SK-N-SH (cell line): ENCODE results near the gene SCRN1. TPM values are rescaled to one million over a fixed set of nuclear protein-coding genes. Genes with fewer than 3 reads are reported as not detected.

Source experiments
- CTCF ChIA-PET: fragments of 300-600, 350-600 bp; formaldehyde crosslinking; extraction: SDS; loops from one replicate; lab custom pipeline; 2021; lab: Yijun Ruan, JAX
- POLR2A ChIA-PET: fragments of 350-600 bp; sonication (Branson Sonifier 250); formaldehyde crosslinking; extraction: SDS; loops from one replicate; lab custom pipeline; 2020; ENCODE audit warnings: antibody characterized with exemption, inconsistent platforms; lab: Yijun Ruan, JAX
- DNase-seq: peaks from one replicate; pipeline ENCODE4 v3.0.0; 2012
- H2AFZ ChIP-seq: fragments of 200-600 bp; sonication (generic); 2 replicates; pipeline ENCODE4 v1.8.1; 2016; ENCODE audit warnings: antibody characterized with exemption, mild to moderate bottlenecking, low read depth
- H3F3A ChIP-seq: fragments of 200-600 bp; sonication (generic); replicated peaks from 2 replicates; pipeline ENCODE3; 2016; ENCODE audit warnings: antibody characterized with exemption, mild to moderate bottlenecking; ENCODE audit not compliant: insufficient read depth
- H3K27ac ChIP-seq, 2 experiments: fragments of 200-500 bp in 1 of 2; fragments of 200-600 bp in 1 of 2; sonication (Bioruptor generic) in 1 of 2; sonication (generic), shearing (Covaris generic) in 1 of 2; 2 replicates each; pipeline versions ENCODE4 v1.5.1 to v1.6.1; 2014 to 2016; ENCODE audit warnings: low read depth in 2 of 2, inconsistent platforms in 1 of 2, low read length in 1 of 2, mild to moderate bottlenecking in 1 of 2, mixed read lengths in 1 of 2
- H3K27me3 ChIP-seq: fragments of 200-600 bp; sonication (generic), shearing (Covaris generic); 2 replicates; pipeline ENCODE4 v1.6.1; 2016; ENCODE audit warnings: mixed run types; ENCODE audit not compliant: insufficient read depth
- H3K36me3 ChIP-seq, 2 experiments: fragments of 200-500 bp in 1 of 2; fragments of 200-600 bp in 1 of 2; sonication (Bioruptor generic) in 1 of 2; sonication (generic) in 1 of 2; replicated peaks in 1 of 2; 2 replicates each; pipeline versions ENCODE3 to v1.5.1; 2014 to 2016; ENCODE audit warnings: low read length in 1 of 2, mild to moderate bottlenecking in 1 of 2; ENCODE audit not compliant: insufficient read depth in 2 of 2, control insufficient read depth in 1 of 2
- H3K4me1 ChIP-seq, 2 experiments: fragments of 200-500 bp in 1 of 2; fragments of 200-600 bp in 1 of 2; sonication (Bioruptor generic) in 1 of 2; sonication (generic), shearing (Covaris generic) in 1 of 2; 2 replicates each; pipeline versions ENCODE4 v1.5.1 to v1.6.1; 2014 to 2016; ENCODE audit warnings: low read depth in 1 of 2, low read length in 1 of 2, mixed run types in 1 of 2; ENCODE audit not compliant: insufficient read depth in 2 of 2, control insufficient read depth in 1 of 2
- H3K4me2 ChIP-seq: fragments of 200-600 bp; sonication (generic), shearing (Covaris generic); 2 replicates; pipeline ENCODE4 v1.6.1; 2017; ENCODE audit warnings: mixed run types
- H3K4me3 ChIP-seq, 2 experiments: fragments of 200-500 bp in 1 of 2; fragments of 200-600 bp in 1 of 2; sonication (Bioruptor generic) in 1 of 2; sonication (generic), shearing (Covaris generic) in 1 of 2; 2 replicates each; pipeline versions ENCODE4 v1.5.1 to v1.8.1; 2014 to 2016; ENCODE audit warnings: low read depth in 2 of 2, inconsistent platforms in 1 of 2, low read length in 1 of 2, mild to moderate bottlenecking in 1 of 2, mixed read lengths in 1 of 2, moderate library complexity in 1 of 2
- H3K79me2 ChIP-seq: fragments of 200-600 bp; sonication (generic); 2 replicates; pipeline ENCODE4 v1.8.1; 2017; ENCODE audit warnings: mild to moderate bottlenecking; ENCODE audit not compliant: insufficient read depth
- H3K9ac ChIP-seq: fragments of 200-600 bp; sonication (generic); 2 replicates; pipeline ENCODE4 v1.6.1; 2017; ENCODE audit warnings: mixed run types
- H3K9me2 ChIP-seq: fragments of 200-600 bp; sonication (generic); 2 replicates; pipeline ENCODE4 v1.6.1; 2017; ENCODE audit warnings: mixed run types
- H3K9me3 ChIP-seq: fragments of 200-600 bp; sonication (generic); 2 replicates; pipeline ENCODE4 v1.6.1; 2017; ENCODE audit warnings: mixed run types, mild to moderate bottlenecking, moderate library complexity
- H4K20me1 ChIP-seq: fragments of 200-600 bp; sonication (generic); 2 replicates; pipeline ENCODE4 v1.6.1; 2017; ENCODE audit warnings: mild to moderate bottlenecking, mixed run types; ENCODE audit not compliant: insufficient read depth
- EP300 ChIP-seq, 2 experiments: IDR thresholded peaks; 2 replicates each; pipeline versions ENCODE4 v1.4.0 to v1.6.1; 2012; ENCODE audit warnings: borderline replicate concordance in 1 of 2, low read depth in 1 of 2, low read length in 1 of 2
- EZH2phosphoT487 ChIP-seq: fragments of 200-600 bp; sonication (generic); IDR thresholded peaks from 2 replicates; pipeline ENCODE4 v1.6.1; 2017; ENCODE audit warnings: low read depth, mixed run types, mild to moderate bottlenecking, antibody characterized with exemption, moderate library complexity, borderline replicate concordance
- JUND ChIP-seq: IDR thresholded peaks from 2 replicates; pipeline ENCODE4 v1.4.0; 2012
- MEF2A ChIP-seq: IDR thresholded peaks from 2 replicates; pipeline ENCODE4 v1.4.0; 2012; ENCODE audit warnings: low read depth, borderline replicate concordance
- NFIC ChIP-seq: IDR thresholded peaks from 2 replicates; pipeline ENCODE4 v1.4.0; 2012; ENCODE audit warnings: borderline replicate concordance
- NRF1 ChIP-seq: IDR thresholded peaks from 2 replicates; pipeline ENCODE4 v1.6.1; 2012; ENCODE audit warnings: low read depth, mild to moderate bottlenecking, low read length
- POLR2AphosphoS5 ChIP-seq: IDR thresholded peaks from 2 replicates; pipeline ENCODE4 v1.6.1; 2012; ENCODE audit warnings: low read depth, low read length
- REST ChIP-seq: IDR thresholded peaks from 2 replicates; pipeline ENCODE4 v1.6.1; 2012; ENCODE audit warnings: mild to moderate bottlenecking, low read depth, low read length, moderate library complexity
- RXRA ChIP-seq: IDR thresholded peaks from 2 replicates; pipeline ENCODE4 v1.4.0; 2012; ENCODE audit warnings: low read depth, mild to moderate bottlenecking, borderline replicate concordance
- SMC3 ChIP-seq: IDR thresholded peaks from 2 replicates; pipeline ENCODE4 v1.6.1; 2012; ENCODE audit warnings: low read depth, low read length, improper control_type of control experiment
- TAF1 ChIP-seq: IDR thresholded peaks from 2 replicates; pipeline ENCODE4 v1.6.1; 2012; ENCODE audit warnings: low read depth, mild to moderate bottlenecking, low read length, moderate library complexity, borderline replicate concordance
- TEAD4 ChIP-seq: IDR thresholded peaks from 2 replicates; pipeline ENCODE4 v1.4.0; 2012; ENCODE audit warnings: mild to moderate bottlenecking, borderline replicate concordance; ENCODE audit not compliant: insufficient read depth
- YY1 ChIP-seq: IDR thresholded peaks from 2 replicates; pipeline ENCODE4 v1.4.0; 2012; ENCODE audit warnings: low read depth, mild to moderate bottlenecking
- WGBS: methylation state at CpG from one replicate; pipeline ENCODE4 v1.1.6; 2017; ENCODE audit warnings: low lambda C conversion rate; 5-methylcytosine and 5-hydroxymethylcytosine counted together
- polyA plus RNA-seq, 3 experiments: library from polyadenylated mRNA; depleted of rRNA; stranded (reverse); fragments of >200 nt; gene quantifications; 2 replicates each; pipeline ENCODE4 v1.2.3, GENCODE V29; 2012

The SCRN1 gene
- polyA plus RNA-seq, 1 of the 3 experiments (the other 2 are of a cell fraction): 64.3 TPM

GRCh38 chr7:29926216-29926615 is 63.4 kb downstream of the SCRN1 start:
- H3K9ac ChIP-seq: no peak overlapping the region
- peaks cover 19 to 83% of the 10 kb centered on the region in 2 experiments for H3K36me3 ChIP-seq
- H3K9me2 ChIP-seq: no peaks in the 10 kb centered on the region
- H2AFZ ChIP-seq: no peak overlapping the region
- no peaks in the 10 kb centered on the region for H3K79me2 ChIP-seq
- H3K27me3 ChIP-seq: no peaks in the 10 kb centered on the region
- no peak for DNase-seq
- H3K27ac ChIP-seq: no peak overlapping the region
- CTCF ChIA-PET: interaction anchor here (1.4 to 19.0 kb wide), 5 partner anchors 9 to 178 kb away, joined by 3 to 365 read pairs (median 14); no protein-coding TSS in a partner anchor
- H3K4me1 ChIP-seq: no peaks in the 10 kb centered on the region; a peak in 1 of 4 replicates
- 97% methylated on average over 15 of the region's 15 CpGs for WGBS
- peaks cover 7% of the 10 kb centered on the region for H3F3A ChIP-seq
- H3K4me2 ChIP-seq: no peak overlapping the region
- POLR2A ChIA-PET: no interaction called here
- H3K9me3 ChIP-seq: no peaks in the 10 kb centered on the region
- no peak overlapping the region for H3K4me3 ChIP-seq
- H4K20me1 ChIP-seq: no peaks in the 10 kb centered on the region
- TF ChIP-seq NFIC: no peak
- no peak for TF ChIP-seq RXRA
- no peak for TF ChIP-seq EZH2phosphoT487
- TF ChIP-seq POLR2AphosphoS5: no peak
- TF ChIP-seq EP300 (IDR thresholded peaks at IDR 0.05; ENCODE audit: borderline replicate concordance in 1 of 2, low read depth in 1 of 2, low read length in 1 of 2): no peak

- Histone ChIP-seq H3K79me2 (no peaks in the 10 kb centered on the region), H2AFZ (no peak overlapping the region), H4K20me1 (no peaks in the 10 kb centered on the region), H3K9me3 (no peaks in the 10 kb centered on the region), H3K4me1 (no peaks in the 10 kb centered on the region; a peak in 1 of 4 replicates), H3K9ac (no peak overlapping the region), H3F3A (peaks cover 7% of the 10 kb centered on the region), H3K9me2 (no peaks in the 10 kb centered on the region), H3K4me3 (no peak overlapping the region), H3K4me2 (no peak overlapping the region), H3K36me3 (peaks cover 20 to 82% of the 10 kb centered on the region in 2 experiments), H3K27ac (no peak overlapping the region), H3K27me3 (no peaks in the 10 kb centered on the region)
- POLR2A ChIA-PET: no interaction called here
- DNase-seq: no peak
- whole genome bisulfite sequencing: 97% methylated on average over 2 of the region's 2 CpGs
- CTCF ChIA-PET: interaction anchor here (1.3 to 19.0 kb wide), 7 partner anchors 16 to 177 kb away, joined by 3 to 365 read pairs (median 14); no protein-coding TSS in a partner anchor
- no peak for TF ChIP-seq YY1
- no peak for TF ChIP-seq REST
- TF ChIP-seq TEAD4: no peak
- no peak for TF ChIP-seq SMC3
- no peak for TF ChIP-seq POLR2AphosphoS5
- no peak for TF ChIP-seq TAF1
- no peak for TF ChIP-seq EP300 (IDR thresholded peaks at IDR 0.05; ENCODE audit: borderline replicate concordance in 1 of 2, low read depth in 1 of 2, low read length in 1 of 2)
- no peak for TF ChIP-seq JUND
- no peak for TF ChIP-seq MEF2A
- no peak for TF ChIP-seq NRF1
- TF ChIP-seq, all 33 proteins: peak for 0
These were observed 64.9 kb downstream of the SCRN1 start for GRCh38 chr7:29924684-29925083.
